Measurements from ENCODE around the gene GABARAPL2.
A peak's percentile ranks its signal among the peaks of the same experiment; 100 is the strongest.
"Not testable (repeated sequence)": the region's sequence is repeated elsewhere in the genome, so short reads cannot be mapped to it uniquely, and the experiment has no call there.

GABARAPL2 gene

GRCh38 chr16:75566040-75566757 is at the start of gene GABARAPL2:
TSS of gene GABARAPL2 (plus strand) at chr16:75566379. CDS start at chr16:75566487, 108 bp downstream.
- DNase-seq (ENCODE audit: low read depth) = peak; percentile 63

- DNase-seq (ENCODE audit: low read depth) = no peak
Observed at GRCh38 chr16:75519175-75519574, 47.0 kb upstream of the GABARAPL2 start.

DNA sequence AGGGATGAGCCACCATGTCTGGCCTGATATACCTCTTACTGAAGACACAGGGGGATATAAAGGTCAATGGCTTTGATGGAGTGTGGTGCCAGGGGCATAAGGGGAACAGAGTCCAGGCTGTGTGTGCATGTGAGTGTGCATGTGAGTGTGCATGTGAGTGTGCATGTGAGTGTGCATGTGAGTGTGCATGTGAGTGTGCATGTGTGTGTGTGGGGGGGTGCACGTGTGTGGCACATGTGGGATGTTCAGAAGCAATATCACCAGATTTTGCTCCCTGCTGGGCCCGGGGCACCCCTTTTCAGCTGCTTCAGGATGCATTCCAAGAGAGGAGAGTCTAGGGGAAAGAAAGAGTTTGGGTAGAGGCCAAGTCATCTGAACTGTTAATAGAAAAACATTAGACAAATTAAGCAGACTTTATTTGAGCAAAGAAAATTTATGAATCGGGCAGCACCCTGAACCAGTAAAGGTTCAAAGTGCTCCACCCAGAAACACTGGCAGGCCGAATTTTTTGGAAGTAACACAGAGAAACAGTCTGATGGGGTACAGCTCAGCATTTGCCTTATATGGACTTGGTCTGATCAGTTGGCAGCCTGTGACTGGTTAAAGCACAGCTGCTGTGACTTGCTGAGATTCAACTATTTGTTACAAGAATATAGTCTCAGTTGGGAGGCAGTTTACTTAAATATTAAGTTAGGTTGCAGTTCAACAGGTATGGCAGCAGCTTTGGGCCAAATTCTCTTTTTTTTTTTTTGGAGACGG is 40.0 kb upstream of the GABARAPL2 start:
- no peak for DNase-seq (ENCODE audit: low read depth)

- no peak for DNase-seq (ENCODE audit: low read depth)
Observed at GRCh38 chr16:75527825-75528299, 38.3 kb upstream of the GABARAPL2 start.

DNA sequence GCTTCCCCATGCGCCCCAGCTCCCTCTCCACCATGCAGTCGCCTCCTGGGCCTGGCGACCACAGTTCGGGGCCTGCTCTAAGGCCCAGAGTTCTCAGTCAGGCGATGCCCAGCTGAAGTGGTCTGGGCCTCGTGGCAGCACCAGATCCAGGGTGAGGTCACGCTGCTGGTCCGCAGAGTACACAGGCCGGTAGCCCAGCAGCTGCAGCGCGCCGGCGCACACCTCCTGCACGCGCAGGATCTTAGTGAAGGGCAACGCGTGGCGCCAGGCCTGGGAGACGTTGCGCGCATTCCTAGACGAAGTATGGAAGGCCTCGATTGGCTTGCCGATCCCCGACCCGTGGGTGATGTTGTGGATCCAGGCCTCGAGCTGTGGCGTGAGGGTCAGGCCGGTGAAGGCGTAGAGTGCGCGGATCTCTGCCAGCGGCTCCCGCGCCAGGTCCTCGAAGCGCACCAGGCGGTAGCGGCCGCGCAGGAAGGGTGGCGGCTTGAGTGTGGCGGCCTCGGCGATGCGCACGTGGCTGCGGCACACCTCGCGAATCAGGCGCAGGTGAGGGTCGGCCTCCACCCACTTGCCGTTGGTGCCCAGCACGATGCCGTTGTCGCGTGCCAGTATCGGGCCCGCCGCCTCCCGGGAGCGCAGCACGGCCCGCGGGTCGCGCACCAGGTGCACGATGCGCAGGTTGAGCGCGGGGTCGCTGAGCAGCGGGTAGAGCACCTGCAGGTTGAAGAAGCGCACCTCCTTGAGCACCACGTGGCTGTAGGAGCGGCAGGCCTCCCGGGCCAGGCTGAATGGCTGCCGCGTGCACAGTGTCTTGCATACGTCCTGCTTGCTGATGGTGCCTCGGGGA is 36.9 kb upstream of the GABARAPL2 start:
- no peak for DNase-seq (ENCODE audit: low read depth)

DNA sequence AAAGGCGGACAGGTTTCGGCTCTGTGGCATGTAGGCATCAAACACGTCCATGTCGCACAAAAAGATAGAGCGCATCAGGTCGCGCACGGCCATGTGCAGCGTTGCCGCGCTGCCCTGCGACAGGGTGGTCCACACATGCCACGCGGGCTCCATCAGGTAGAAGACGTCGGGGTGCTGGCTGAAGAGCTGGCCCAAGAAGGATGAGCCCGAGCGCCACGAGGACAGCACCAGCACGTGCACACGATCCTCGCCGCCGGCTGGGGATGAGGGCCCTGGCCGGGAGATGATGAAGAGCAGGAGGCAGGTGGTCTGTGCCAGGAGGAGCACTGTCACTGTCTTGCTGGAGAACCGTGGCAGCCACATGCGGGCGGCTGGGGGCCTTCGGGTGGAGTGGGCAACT is 36.2 kb upstream of the GABARAPL2 start:
- DNase-seq (ENCODE audit: low read depth) = no peak

DNA sequence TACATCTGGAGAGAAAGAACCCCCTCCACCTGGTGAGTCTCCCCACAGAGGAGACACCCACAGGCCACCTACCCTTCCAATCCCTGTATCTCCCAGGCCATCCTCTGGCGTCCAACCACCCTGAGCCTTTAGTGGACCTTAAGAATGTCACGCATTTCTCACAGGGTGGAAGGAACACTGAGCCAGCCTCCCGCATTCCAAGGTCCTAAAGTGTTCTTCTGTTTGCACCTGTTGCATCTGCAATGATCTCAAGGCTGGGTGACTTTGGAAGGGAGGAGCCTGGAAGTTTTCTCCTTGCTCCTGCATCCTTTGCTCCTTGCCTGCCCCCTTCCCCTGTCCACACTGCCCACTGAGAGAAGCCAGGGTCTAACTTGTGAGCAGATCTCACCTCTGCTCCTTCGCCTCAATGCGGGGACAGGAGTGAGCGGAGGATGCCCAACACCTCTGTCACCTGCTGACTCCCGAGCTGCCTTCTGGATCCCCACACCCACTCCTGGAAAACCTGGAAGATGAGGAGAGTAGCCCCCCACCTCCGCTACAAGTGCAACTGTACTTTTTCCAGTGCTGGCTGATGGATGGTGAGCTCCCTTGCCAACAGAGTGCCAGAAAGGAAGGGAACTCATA is 33.9 kb upstream of the GABARAPL2 start:
- DNase-seq (ENCODE audit: low read depth) = no peak

GRCh38 chr16:75532791-75533190 is 33.4 kb upstream of the GABARAPL2 start:
- no peak for DNase-seq (ENCODE audit: low read depth)

- no peak for DNase-seq (ENCODE audit: low read depth)
Observed at GRCh38 chr16:75534560-75535205, 31.5 kb upstream of the GABARAPL2 start.

GRCh38 chr16:75535211-75535843 is 30.9 kb upstream of the GABARAPL2 start:
- no peak for DNase-seq (ENCODE audit: low read depth)

- DNase-seq (ENCODE audit: low read depth) = no peak
Observed at GRCh38 chr16:75535901-75536300, 30.3 kb upstream of the GABARAPL2 start, which contains the start of gene CHST5. TSS of gene CHST5 (minus strand) at chr16:75536108. CDS start at chr16:75530384, 5,724 bp downstream.

DNA sequence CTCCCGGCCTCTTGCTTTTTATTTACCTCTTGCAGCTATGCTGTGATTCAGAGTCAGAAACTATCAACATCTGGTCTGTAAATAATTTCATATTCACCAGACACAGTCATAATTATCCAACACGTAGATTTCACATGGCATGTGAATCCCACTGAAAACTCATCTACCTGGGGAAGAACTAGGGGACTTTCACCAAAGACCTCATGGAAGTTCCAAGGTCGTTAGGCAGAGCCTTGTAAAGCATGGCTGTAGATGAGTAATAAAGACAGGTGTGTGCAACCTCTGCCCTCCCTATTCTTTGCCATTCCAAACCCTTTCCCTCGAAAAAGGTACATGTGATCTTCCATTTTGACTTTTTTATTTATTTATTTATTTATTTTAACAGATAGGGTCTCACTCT is 28.4 kb upstream of the GABARAPL2 start:
- DNase-seq (ENCODE audit: low read depth) = no peak

DNA sequence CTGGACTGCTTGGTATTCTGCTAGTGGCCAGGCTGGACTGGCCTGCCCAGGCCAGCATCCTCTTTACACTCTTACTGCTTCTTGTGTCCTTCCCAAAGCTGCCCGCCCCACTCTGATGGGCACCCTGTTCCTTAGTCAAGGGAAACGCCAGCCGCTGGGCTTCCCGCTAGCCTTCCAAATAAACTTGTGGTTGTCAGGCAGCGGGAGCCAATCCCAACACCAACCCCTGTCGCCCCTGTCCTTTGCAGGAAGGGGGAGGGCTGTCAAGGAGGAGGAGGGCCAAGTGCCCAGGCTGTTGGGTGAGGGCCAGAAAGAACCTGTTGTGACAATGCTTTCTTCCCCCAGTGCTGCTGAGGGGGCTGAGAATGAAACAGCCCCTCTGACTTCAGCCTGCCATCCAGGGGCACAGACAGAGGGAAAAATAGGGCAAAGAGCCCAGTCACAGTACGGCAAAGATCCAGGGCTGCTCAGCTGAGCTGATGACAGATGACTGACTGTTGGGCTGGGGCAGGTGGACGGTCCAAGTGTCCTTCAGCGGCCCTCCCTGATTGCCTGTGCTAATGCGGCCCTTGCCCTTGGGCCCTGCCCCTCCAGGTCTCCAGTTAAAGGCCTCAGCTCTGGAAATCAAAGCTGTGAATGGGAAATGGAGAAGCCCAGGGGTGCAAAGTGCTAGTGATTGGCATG is 27.2 kb upstream of the GABARAPL2 start:
- DNase-seq (ENCODE audit: low read depth) = not testable (repeated sequence)

GRCh38 chr16:75541236-75541635 is 24.9 kb upstream of the GABARAPL2 start:
- DNase-seq (ENCODE audit: low read depth) = no peak

GRCh38 chr16:75542462-75542861 is 23.7 kb upstream of the GABARAPL2 start:
- not testable (repeated sequence) for DNase-seq (ENCODE audit: low read depth)

- DNase-seq (ENCODE audit: low read depth) = not testable (repeated sequence)
Observed at GRCh38 chr16:75545879-75546278, 20.3 kb upstream of the GABARAPL2 start.

GRCh38 chr16:75546293-75546692 is 19.9 kb upstream of the GABARAPL2 start:
- DNase-seq (ENCODE audit: low read depth) = no peak

DNA sequence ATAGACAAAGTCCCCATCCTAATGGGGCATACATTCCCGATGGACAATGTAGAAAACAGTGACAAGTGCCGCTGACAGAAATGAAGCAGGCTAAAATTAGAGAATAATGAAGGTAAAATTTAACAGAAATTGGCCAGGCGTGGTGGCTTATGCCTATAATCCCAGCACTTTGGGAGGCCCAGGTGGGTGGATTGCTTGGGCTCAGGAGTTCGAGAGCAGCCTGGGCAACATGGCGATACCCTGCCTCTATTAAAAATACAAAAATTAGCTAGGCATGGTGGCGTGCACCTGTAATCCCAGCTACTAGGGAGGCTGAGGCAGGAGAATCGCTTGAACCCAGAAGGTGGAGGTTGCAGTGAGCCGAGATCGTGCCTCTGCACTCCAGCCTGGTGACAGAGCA is 17.7 kb upstream of the GABARAPL2 start:
- DNase-seq (ENCODE audit: low read depth) = not testable (repeated sequence)

GRCh38 chr16:75550211-75550662 is 15.9 kb upstream of the GABARAPL2 start:
- no peak for DNase-seq (ENCODE audit: low read depth)

GRCh38 chr16:75552951-75553350 is 13.2 kb upstream of the GABARAPL2 start:
- no peak for DNase-seq (ENCODE audit: low read depth)

All from fibroblast of gingiva (primary cell).